ENCODE results near the gene PIGR.

- TF ChIP-seq EZH2 (IDR thresholded peaks at IDR 0.05; ENCODE audit: borderline replicate concordance, low read depth, low read length, severe bottlenecking) (no peak), CTCF (IDR thresholded peaks at IDR 0.05; ENCODE audit: borderline replicate concordance, extremely low read depth, low read length, poor library complexity, severe bottlenecking) (no peak)
Measured at GRCh38 chr1:206900149-206900548, 46.1 kb downstream of the PIGR start.

Data from DND-41 (cell line).